ENCODE results near the gene PKD1L1.
"Not testable (repeated sequence)": the region's sequence is repeated elsewhere in the genome, so short reads cannot be mapped to it uniquely, and the experiment has no call there.

PKD1L1 gene

GRCh38 chr7:47937065-47937687 is 11.1 kb downstream of the PKD1L1 start:
- DNase-seq, result no peak

- no peak for DNase-seq
Observed at GRCh38 chr7:47936323-47936722, 11.9 kb downstream of the PKD1L1 start.

- DNase-seq, result no peak
Observed at GRCh38 chr7:47935336-47935735, 12.9 kb downstream of the PKD1L1 start.

- DNase-seq, result no peak
Observed at GRCh38 chr7:47934831-47935230, 13.4 kb downstream of the PKD1L1 start.

GRCh38 chr7:47933215-47933614 is 15.1 kb downstream of the PKD1L1 start:
- no peak for DNase-seq

GRCh38 chr7:47932466-47933037 is 15.7 kb downstream of the PKD1L1 start:
- DNase-seq, result no peak

- DNase-seq, result no peak
Observed at GRCh38 chr7:47932016-47932415, 16.2 kb downstream of the PKD1L1 start.

GRCh38 chr7:47931005-47932004 is 17.0 kb downstream of the PKD1L1 start:
- no peak for DNase-seq

GRCh38 chr7:47924266-47924665 is 24.0 kb downstream of the PKD1L1 start:
- no peak for DNase-seq

- DNase-seq, result not testable (repeated sequence)
Observed at GRCh38 chr7:47923081-47923875, 25.0 kb downstream of the PKD1L1 start.

GRCh38 chr7:47916514-47916913 is 31.8 kb downstream of the PKD1L1 start:
- DNase-seq, result not testable (repeated sequence)

- DNase-seq, result no peak
Observed at GRCh38 chr7:47915616-47915976, 32.7 kb downstream of the PKD1L1 start.

GRCh38 chr7:47914717-47915615 is 33.3 kb downstream of the PKD1L1 start:
- DNase-seq, result no peak

- no peak for DNase-seq
Observed at GRCh38 chr7:47912332-47912731, 35.9 kb downstream of the PKD1L1 start.

- DNase-seq, result no peak
Observed at GRCh38 chr7:47908720-47909119, 39.5 kb downstream of the PKD1L1 start.

- DNase-seq, result no peak
Observed at GRCh38 chr7:47907981-47908616, 40.2 kb downstream of the PKD1L1 start.

GRCh38 chr7:47906883-47907282 is 41.4 kb downstream of the PKD1L1 start:
- DNase-seq, result no peak

GRCh38 chr7:47905076-47905920 is 43.0 kb downstream of the PKD1L1 start:
- DNase-seq, result no peak

GRCh38 chr7:47902013-47902412 is 46.3 kb downstream of the PKD1L1 start:
- DNase-seq, result no peak

GRCh38 chr7:47901542-47901941 is 46.7 kb downstream of the PKD1L1 start:
- no peak for DNase-seq
